Measurements from ENCODE around the gene MAGT1.

DNA sequence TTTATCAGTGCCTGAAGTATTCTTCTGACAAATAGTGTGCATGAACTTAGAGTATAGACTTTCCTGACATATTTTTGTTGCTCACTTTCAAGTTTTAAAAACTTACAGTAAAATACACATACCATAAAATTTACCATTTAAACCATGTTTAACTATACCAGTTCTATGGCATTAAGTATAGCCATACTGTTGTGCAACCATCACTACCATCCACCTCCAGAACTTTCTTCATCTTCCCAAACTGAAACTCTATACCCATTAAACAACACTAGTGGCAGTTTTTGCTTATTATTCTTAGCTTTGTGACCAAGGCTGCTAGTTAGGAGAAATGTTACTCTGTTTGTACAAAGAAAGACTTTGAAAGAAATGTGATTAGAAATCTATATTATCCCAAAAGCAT lies 41.1 kb upstream of the MAGT1 start:
- TF ChIP-seq IRF3 (IDR thresholded peaks at IDR 0.05; ENCODE audit: low read depth, low read length) (no peak), EZH2phosphoT487 (IDR thresholded peaks at IDR 0.05; ENCODE audit: borderline replicate concordance, low read depth) (no peak), POLR2AphosphoS5 (IDR thresholded peaks at IDR 0.05; ENCODE audit: low read depth, low read length) (no peak), ZBTB33 (IDR thresholded peaks at IDR 0.05; ENCODE audit: borderline replicate concordance, low read depth) (no peak), CTCF (IDR thresholded peaks at IDR 0.05) (no peak), TAF1 (IDR thresholded peaks at IDR 0.05; ENCODE audit: borderline replicate concordance, low read depth, low read length) (no peak), SMC3 (IDR thresholded peaks at IDR 0.05; ENCODE audit: low read depth, low read length) (no peak)
- TF ChIP-seq, protein P1, sequence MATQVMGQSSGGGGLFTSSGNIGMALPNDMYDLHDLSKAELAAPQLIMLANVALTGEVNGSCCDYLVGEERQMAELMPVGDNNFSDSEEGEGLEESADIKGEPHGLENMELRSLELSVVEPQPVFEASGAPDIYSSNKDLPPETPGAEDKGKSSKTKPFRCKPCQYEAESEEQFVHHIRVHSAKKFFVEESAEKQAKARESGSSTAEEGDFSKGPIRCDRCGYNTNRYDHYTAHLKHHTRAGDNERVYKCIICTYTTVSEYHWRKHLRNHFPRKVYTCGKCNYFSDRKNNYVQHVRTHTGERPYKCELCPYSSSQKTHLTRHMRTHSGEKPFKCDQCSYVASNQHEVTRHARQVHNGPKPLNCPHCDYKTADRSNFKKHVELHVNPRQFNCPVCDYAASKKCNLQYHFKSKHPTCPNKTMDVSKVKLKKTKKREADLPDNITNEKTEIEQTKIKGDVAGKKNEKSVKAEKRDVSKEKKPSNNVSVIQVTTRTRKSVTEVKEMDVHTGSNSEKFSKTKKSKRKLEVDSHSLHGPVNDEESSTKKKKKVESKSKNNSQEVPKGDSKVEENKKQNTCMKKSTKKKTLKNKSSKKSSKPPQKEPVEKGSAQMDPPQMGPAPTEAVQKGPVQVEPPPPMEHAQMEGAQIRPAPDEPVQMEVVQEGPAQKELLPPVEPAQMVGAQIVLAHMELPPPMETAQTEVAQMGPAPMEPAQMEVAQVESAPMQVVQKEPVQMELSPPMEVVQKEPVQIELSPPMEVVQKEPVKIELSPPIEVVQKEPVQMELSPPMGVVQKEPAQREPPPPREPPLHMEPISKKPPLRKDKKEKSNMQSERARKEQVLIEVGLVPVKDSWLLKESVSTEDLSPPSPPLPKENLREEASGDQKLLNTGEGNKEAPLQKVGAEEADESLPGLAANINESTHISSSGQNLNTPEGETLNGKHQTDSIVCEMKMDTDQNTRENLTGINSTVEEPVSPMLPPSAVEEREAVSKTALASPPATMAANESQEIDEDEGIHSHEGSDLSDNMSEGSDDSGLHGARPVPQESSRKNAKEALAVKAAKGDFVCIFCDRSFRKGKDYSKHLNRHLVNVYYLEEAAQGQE (IDR thresholded peaks at IDR 0.05; ENCODE audit: low read depth, low read length), result no peak
